K562 treated with DMSO at 1 percent for 4 hours (cell line): Measurements from ENCODE around the gene SLC23A2. TPM values are rescaled to one million over a fixed set of nuclear protein-coding genes. Genes with fewer than 3 reads are reported as not detected.

Experiments used
- total RNA-seq: library from RNA; unstranded; fragments of 300-600 nt; gene quantifications from 2 replicates; pipeline ENCODE4 v1.2.3, GENCODE V29; 2022; ENCODE audit not compliant: insufficient read depth

SLC23A2 gene
- total RNA-seq = 4.0 and 4.3 TPM in 2 replicates

GRCh38 chr20:5001174-5002076, at the start of gene SLC23A2:
SLC23A2 (minus strand) TSS chr20:5001510; CDS start chr20:4932562, 68,948 bp downstream.

Other genes starting within 250 kb of the SLC23A2 start
- gene RASSF2, start 177.9 kb downstream of the SLC23A2 start, total RNA-seq = not detected in 2 replicates
- gene TMEM230, start 111.6 kb upstream of the SLC23A2 start, total RNA-seq = 60.7 and 69.8 TPM in 2 replicates
- 209 and 256 TPM in 2 replicates for gene PCNA, start 118.4 kb upstream of the SLC23A2 start, total RNA-seq
- 3.7 and 5.1 TPM in 2 replicates for gene CDS2, start 125.5 kb upstream of the SLC23A2 start, total RNA-seq